HepG2 (cell line): Measurements from ENCODE around the gene MTIF2. TPM values are rescaled to one million over a fixed set of nuclear protein-coding genes. Genes with fewer than 3 reads are reported as not detected.

Experiments used
- ARNT2 ChIP-seq: sonication (generic); formaldehyde crosslinking; IDR thresholded peaks from 2 replicates; pipeline ENCODE4 v1.8.0; 2022; ENCODE audit warnings: mild to moderate bottlenecking, low read depth, missing genetic modification reagents, moderate library complexity
- BRF2 ChIP-seq: sonication (generic); formaldehyde crosslinking; IDR thresholded peaks from 2 replicates; pipeline ENCODE4 v1.8.1; 2022; ENCODE audit warnings: mild to moderate bottlenecking, missing genetic modification reagents
- GPBP1L1 ChIP-seq: sonication (generic); formaldehyde crosslinking; IDR thresholded peaks from 2 replicates; pipeline ENCODE4 v1.5.0; 2020; ENCODE audit warnings: mild to moderate bottlenecking, missing genetic modification reagents
- IKZF5 ChIP-seq: IDR thresholded peaks from 2 replicates; pipeline ENCODE4 v1.6.1; 2018; ENCODE audit warnings: missing genetic modification reagents, mild to moderate bottlenecking, missing compliant biosample characterization
- MXD4 ChIP-seq: IDR thresholded peaks from 2 replicates; pipeline ENCODE4 v1.6.1; 2016; ENCODE audit warnings: mild to moderate bottlenecking, missing biosample characterization, missing genetic modification reagents
- PCBP2 ChIP-seq: fragments of 200-400 bp; formaldehyde crosslinking; optimal IDR thresholded peaks from 2 replicates; pipeline ENCODE3; 2018; ENCODE audit warnings: low read length, low read depth; ENCODE audit not compliant: poor library complexity, severe bottlenecking
- RFX5 ChIP-seq: IDR thresholded peaks from 2 replicates; pipeline ENCODE4 v1.6.1; 2011; ENCODE audit warnings: low read depth, low read length, improper control_type of control experiment
- SALL1 ChIP-seq: sonication (generic); formaldehyde crosslinking; IDR thresholded peaks from 2 replicates; pipeline ENCODE4 v1.8.0; 2022; ENCODE audit warnings: mild to moderate bottlenecking, missing genetic modification reagents
- SIN3A ChIP-seq: IDR thresholded peaks from 2 replicates; pipeline ENCODE4 v1.6.1; 2011; ENCODE audit warnings: low read depth, mild to moderate bottlenecking, control low read depth, low read length, borderline replicate concordance
- SMARCC2 ChIP-seq: fragments of 450-650 bp; IDR thresholded peaks from 2 replicates; pipeline ENCODE4 v1.6.1; 2017; ENCODE audit warnings: antibody characterized with exemption, mild to moderate bottlenecking
- SMARCE1 ChIP-seq: fragments of 450-650 bp; IDR thresholded peaks from 2 replicates; pipeline ENCODE4 v1.6.1; 2017; ENCODE audit warnings: borderline replicate concordance
- SOX13 ChIP-seq, 3 experiments: fragments of 450-650 bp in 1 of 3; sonication (generic) in 1 of 3; formaldehyde crosslinking in 1 of 3; IDR thresholded peaks in 2 of 3; conservative IDR thresholded peaks in 1 of 3; 2 replicates each; pipeline versions ENCODE4 v1.5.0 to v1.6.1; 2016 to 2020; ENCODE audit warnings: antibody characterized with exemption in 1 of 3, mild to moderate bottlenecking in 1 of 3, missing compliant biosample characterization in 1 of 3, missing genetic modification reagents in 1 of 3, moderate library complexity in 1 of 3
- STAT5B ChIP-seq: sonication (generic); formaldehyde crosslinking; IDR thresholded peaks from 2 replicates; pipeline ENCODE4 v1.4.0; 2020; ENCODE audit warnings: missing genetic modification reagents
- TSC22D2 ChIP-seq: sonication (generic); formaldehyde crosslinking; IDR thresholded peaks from 2 replicates; pipeline ENCODE4 v1.5.1; 2020; ENCODE audit warnings: missing genetic modification reagents, mild to moderate bottlenecking, borderline replicate concordance
- ZBTB4 ChIP-seq: sonication (generic); formaldehyde crosslinking; IDR thresholded peaks from 2 replicates; pipeline ENCODE4 v1.4.0; 2020; ENCODE audit warnings: missing genetic modification reagents, mild to moderate bottlenecking, borderline replicate concordance
- ZBTB44 ChIP-seq: sonication (generic); formaldehyde crosslinking; IDR thresholded peaks from 2 replicates; pipeline ENCODE4 v1.4.0; 2020; ENCODE audit warnings: missing genetic modification reagents
- ZSCAN5A ChIP-seq: sonication (generic); formaldehyde crosslinking; IDR thresholded peaks from 2 replicates; pipeline ENCODE4 v1.8.0; 2022; ENCODE audit warnings: mild to moderate bottlenecking, missing genetic modification reagents, borderline replicate concordance
- polyA plus RNA-seq, 8 experiments: library from polyadenylated mRNA; depleted of rRNA in 3 of 8; stranded (reverse) in 7 of 8; unstranded in 1 of 8; fragments of >200 nt; fragmentation: Illumina TruSeq in 4 of 8; extraction: Trizol in 4 of 8; gene quantifications; 2 replicates each; pipeline versions ENCODE4 v1.2.1 to v1.2.3, GENCODE V29; 2011 to 2016; ENCODE audit warnings: low read depth in 4 of 8, missing spikeins in 1 of 8, mixed read lengths in 1 of 8; ENCODE audit not compliant: insufficient read depth in 1 of 8
- total RNA-seq, 5 experiments: library from RNA; depleted of rRNA; stranded (reverse); fragments of >200 nt; fragmentation: Illumina TruSeq; extraction: Trizol; gene quantifications; 2 replicates each; pipeline ENCODE4 v1.2.3, GENCODE V29; 2016; ENCODE audit warnings: low read depth in 1 of 5

The MTIF2 gene
- total and polyA plus RNA-seq, 2 of the 13 experiments (the other 11 are each of a cell fraction or from before 2014, with no cell fraction given) = 32.1 to 92.1 TPM

- TF ChIP-seq SOX13 (IDR thresholded peaks at IDR 0.05) (no peak), SOX13 (CRISPR knock-in tag; conservative IDR thresholded peaks at IDR 0.05 in 1 of 2, IDR thresholded peaks at IDR 0.05 in 1 of 2) (peak in 1 of 2 experiments; percentile 77; a peak in 2 of 4 replicates), GPBP1L1 (no peak), SMARCC2 (no peak), SIN3A (peak; percentile 99), TSC22D2 (CRISPR knock-in tag) (no peak; the same call in 1 of the 2 replicates), ZBTB44 (CRISPR knock-in tag) (peak; percentile 80; the same call in 1 of the 2 replicates), SMARCE1 (no peak), MXD4 (peak; percentile 98), STAT5B (CRISPR knock-in tag) (no peak; the same call in 1 of the 2 replicates), ARNT2 (CRISPR knock-in tag) (no peak; the same call in none of the 2 replicates), SALL1 (CRISPR knock-in tag) (peak; percentile 98), BRF2 (CRISPR knock-in tag) (peak; percentile 97), PCBP2 (no peak), RFX5 (peak; percentile 23; the same call in 1 of the 2 replicates), ZBTB4 (CRISPR knock-in tag) (peak; percentile 93; the same call in 1 of the 2 replicates), ZSCAN5A (peak; percentile 97), IKZF5 (CRISPR knock-in tag) (peak; percentile 100)
Observed at GRCh38 chr2:55268907-55269644, at the start of gene MTIF2 (continued).
